ENCODE results near the gene TUBE1. TPM values are rescaled to one million over a fixed set of nuclear protein-coding genes. Genes with fewer than 3 reads are reported as not detected.
A peak's percentile ranks its signal among the peaks of the same experiment; 100 is the strongest.

TUBE1 gene
- total RNA-seq, 2 donors from 2014 or later = 17.1 to 34.8 TPM

DNA sequence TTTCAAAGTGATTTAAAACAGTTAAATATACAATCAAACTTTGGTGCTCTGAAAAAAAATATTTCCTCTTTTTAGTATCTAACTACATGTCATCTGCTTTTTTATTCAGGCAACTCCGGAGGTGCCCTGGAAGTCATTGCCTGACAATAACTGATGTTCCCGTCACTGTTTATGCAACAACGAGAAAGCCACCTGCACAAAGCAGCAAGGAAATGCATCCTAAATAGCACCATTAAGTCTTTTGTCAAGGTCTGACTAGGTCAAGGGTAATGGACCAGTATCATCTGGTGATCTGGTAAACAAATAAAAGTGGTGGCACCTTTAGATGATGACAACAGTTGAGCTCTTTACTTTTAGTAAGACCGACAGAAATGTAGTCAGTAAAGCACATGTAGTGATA is 13.3 kb upstream of the TUBE1 start:
- no peak for DNase-seq
- Histone ChIP-seq H3K9me3 (no peaks in the 10 kb centered on the region), H3K27ac (no peak overlapping the region), H3K27me3 (no peaks in the 10 kb centered on the region), H3K4me1 (no peaks in the 10 kb centered on the region), H3K36me3 (replicated peaks in 1 of 2; ENCODE audit: insufficient read depth in 1 of 2, low read depth in 2 of 2) (no peaks in the 10 kb centered on the region), H3K4me3 (no peak overlapping the region)
- TF ChIP-seq POLR2A (IDR thresholded peaks at IDR 0.05) = no peak
- TF ChIP-seq, protein P1, sequence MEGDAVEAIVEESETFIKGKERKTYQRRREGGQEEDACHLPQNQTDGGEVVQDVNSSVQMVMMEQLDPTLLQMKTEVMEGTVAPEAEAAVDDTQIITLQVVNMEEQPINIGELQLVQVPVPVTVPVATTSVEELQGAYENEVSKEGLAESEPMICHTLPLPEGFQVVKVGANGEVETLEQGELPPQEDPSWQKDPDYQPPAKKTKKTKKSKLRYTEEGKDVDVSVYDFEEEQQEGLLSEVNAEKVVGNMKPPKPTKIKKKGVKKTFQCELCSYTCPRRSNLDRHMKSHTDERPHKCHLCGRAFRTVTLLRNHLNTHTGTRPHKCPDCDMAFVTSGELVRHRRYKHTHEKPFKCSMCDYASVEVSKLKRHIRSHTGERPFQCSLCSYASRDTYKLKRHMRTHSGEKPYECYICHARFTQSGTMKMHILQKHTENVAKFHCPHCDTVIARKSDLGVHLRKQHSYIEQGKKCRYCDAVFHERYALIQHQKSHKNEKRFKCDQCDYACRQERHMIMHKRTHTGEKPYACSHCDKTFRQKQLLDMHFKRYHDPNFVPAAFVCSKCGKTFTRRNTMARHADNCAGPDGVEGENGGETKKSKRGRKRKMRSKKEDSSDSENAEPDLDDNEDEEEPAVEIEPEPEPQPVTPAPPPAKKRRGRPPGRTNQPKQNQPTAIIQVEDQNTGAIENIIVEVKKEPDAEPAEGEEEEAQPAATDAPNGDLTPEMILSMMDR (IDR thresholded peaks at IDR 0.05) = no peak
- 79 to 87% methylated on average over 4 of the region's 4 CpGs for WGBS, 2 donors
- no peak for ATAC-seq
- intact Hi-C loops (cut with DNase I) = no loop called here

DNA sequence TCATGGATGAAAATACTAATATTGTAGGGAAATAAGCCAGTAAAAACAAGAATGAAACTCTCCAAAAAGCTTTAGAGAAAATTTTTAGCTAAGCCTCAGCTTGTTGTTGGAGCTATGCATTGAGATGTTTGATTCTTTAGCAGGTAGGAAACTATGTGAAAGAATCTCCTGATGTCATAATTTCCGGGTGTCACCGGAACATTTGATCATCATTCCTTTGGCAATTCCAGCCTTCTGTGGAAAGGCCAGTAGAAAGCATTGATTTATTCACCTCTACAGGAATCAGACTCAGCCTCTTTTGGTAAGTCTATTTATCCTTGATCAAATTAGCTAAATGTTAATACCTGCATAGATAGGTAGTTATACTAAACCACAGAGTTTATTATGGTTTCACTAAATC is 9.6 kb upstream of the TUBE1 start:
- intact Hi-C loops (cut with DNase I) = no loop called here
- 93 to 98% methylated on average over 2 of the region's 2 CpGs for WGBS, 2 donors
- ATAC-seq = no peak
- Histone ChIP-seq H3K27ac (no peak overlapping the region), H3K27me3 (no peaks in the 10 kb centered on the region), H3K4me1 (no peaks in the 10 kb centered on the region), H3K36me3 (replicated peaks in 1 of 2; ENCODE audit: insufficient read depth in 1 of 2, low read depth in 2 of 2) (no peaks in the 10 kb centered on the region), H3K4me3 (no peak overlapping the region), H3K9me3 (no peaks in the 10 kb centered on the region)
- no peak for DNase-seq
- no peak for TF ChIP-seq POLR2A (IDR thresholded peaks at IDR 0.05)
- TF ChIP-seq, protein P1 (IDR thresholded peaks at IDR 0.05) = no peak

DNA sequence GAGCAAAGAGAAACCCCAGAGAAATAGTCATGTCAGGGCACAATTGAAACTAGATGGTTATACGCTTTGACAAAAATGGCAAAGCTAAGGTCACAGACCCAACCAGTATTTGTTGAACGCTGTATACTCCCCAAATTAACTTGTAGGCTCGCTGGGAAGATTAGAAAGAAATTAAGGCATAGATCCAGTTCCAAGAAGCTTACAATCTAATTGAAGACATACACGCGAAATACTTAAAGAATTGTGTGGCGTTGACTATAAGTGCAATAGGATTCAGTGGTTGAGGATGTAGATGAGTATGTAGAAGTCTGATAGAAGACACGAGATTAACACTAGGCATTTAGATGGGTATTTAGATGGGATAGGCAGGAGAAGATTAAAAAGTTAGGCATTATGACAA is 634 bp upstream of the TUBE1 start:
- H3K4me3 ChIP-seq = peak overlapping the region; percentile 67 to 81
- DNase-seq (no peak), ATAC-seq (no peak)
- H3K4me1 ChIP-seq = peaks cover 9% of the 10 kb centered on the region
- no peak for TF ChIP-seq POLR2A (IDR thresholded peaks at IDR 0.05)
- TF ChIP-seq, protein P1 (IDR thresholded peaks at IDR 0.05) = no peak
- intact Hi-C loops (cut with DNase I) = no loop called here
- no peaks in the 10 kb centered on the region for H3K27me3 ChIP-seq
- no peaks in the 10 kb centered on the region for H3K9me3 ChIP-seq
- WGBS, 2 donors = 16 to 20% methylated on average over 7 of the region's 7 CpGs
- H3K36me3 ChIP-seq (replicated peaks in 1 of 2; ENCODE audit: insufficient read depth in 1 of 2, low read depth in 2 of 2) = peaks cover 0 to 3% of the 10 kb centered on the region in 2 donors
- peak overlapping the region; percentile 52 to 87 (median 82) for H3K27ac ChIP-seq

DNA sequence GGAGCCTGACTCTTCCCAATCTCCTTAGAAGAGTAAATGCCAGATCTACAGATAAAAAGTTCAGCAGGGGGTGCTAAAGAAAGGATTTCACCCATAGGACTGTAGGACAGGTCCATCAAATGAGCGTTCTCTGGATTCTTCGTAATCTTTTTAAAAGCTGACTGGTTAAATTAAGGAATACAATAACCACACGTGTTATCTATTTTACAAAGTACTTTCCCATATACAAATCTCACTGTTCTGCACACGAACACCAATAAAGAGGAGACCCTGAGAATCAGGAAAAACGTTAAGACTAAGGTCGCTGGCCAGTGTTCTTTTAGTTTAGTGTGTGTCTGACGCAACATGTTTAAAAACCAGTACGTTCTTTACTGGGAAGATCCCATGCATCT is 542 bp downstream of the TUBE1 start:
- Histone ChIP-seq H3K27ac (peak overlapping the region; percentile 52 to 87 (median 82)), H3K9me3 (no peaks in the 10 kb centered on the region), H3K36me3 (replicated peaks in 1 of 2; ENCODE audit: insufficient read depth in 1 of 2, low read depth in 2 of 2) (peaks cover 0 to 3% of the 10 kb centered on the region in 2 donors), H3K4me1 (peaks cover 9% of the 10 kb centered on the region), H3K27me3 (no peaks in the 10 kb centered on the region), H3K4me3 (peak overlapping the region; percentile 67 to 81)
- ATAC-seq (peak; percentile 11), DNase-seq (no peak)
- intact Hi-C loops (cut with DNase I) = no loop called here
- TF ChIP-seq, protein P1 (IDR thresholded peaks at IDR 0.05) = no peak
- TF ChIP-seq POLR2A (IDR thresholded peaks at IDR 0.05) = no peak
- 0 to 1% methylated on average over 8 of the region's 8 CpGs for WGBS, 2 donors

DNA sequence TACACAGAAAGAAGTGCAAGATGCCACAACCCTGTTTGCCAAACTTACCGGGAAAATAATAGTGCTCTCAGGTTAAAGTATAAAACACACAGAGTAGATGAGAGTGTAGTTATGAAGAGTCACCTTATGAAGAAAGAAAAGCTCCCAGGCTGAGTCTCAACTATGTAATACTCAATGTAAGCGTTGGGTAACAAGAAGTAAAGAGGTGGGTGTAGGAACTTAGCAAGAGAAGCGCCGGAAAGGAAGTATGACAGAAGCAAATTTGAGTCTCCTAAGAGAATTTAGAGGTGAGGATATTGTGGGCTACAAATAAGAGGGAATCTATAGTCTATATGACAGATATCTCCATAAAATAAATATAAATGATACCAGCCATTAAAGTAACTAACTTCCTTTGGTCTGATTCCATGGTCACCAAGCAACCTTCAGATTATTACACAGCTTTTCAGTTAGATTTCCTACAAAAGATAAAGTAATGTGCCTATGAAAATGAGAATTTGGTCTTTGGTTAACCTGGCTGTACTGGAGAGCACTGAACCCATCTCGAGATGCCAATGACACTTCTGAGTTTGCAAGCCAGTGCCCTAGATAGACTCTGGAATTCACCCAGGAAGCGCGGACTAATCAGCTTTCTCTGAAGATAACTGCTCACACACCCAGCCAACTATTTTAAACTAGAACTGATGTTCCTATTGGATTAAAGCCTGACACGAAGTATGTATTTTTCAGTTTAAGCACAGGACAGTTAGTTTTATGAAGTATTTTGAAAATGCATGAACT is 1.8 kb downstream of the TUBE1 start:
- H3K27me3 ChIP-seq = no peaks in the 10 kb centered on the region
- H3K27ac ChIP-seq = no peak overlapping the region
- WGBS, 2 donors = 67 to 73% methylated on average over 8 of the region's 8 CpGs
- H3K9me3 ChIP-seq = no peaks in the 10 kb centered on the region
- TF ChIP-seq, protein P1 (IDR thresholded peaks at IDR 0.05) = no peak
- TF ChIP-seq POLR2A (IDR thresholded peaks at IDR 0.05) = no peak
- ATAC-seq (no peak), DNase-seq (no peak)
- intact Hi-C loops (cut with DNase I) = no loop called here
- peaks cover 9% of the 10 kb centered on the region for H3K4me1 ChIP-seq
- H3K36me3 ChIP-seq (replicated peaks in 1 of 2; ENCODE audit: insufficient read depth in 1 of 2, low read depth in 2 of 2) = peaks cover 0 to 3% of the 10 kb centered on the region in 2 donors
- no peak overlapping the region for H3K4me3 ChIP-seq

All from body of pancreas (tissue), 4 donors.